SK-N-SH treated with all-trans-retinoic acid at 6 μM for 48 hours (cell line): ENCODE results near the gene PABPN1L.

ENCODE experiments used
- ATAC-seq: fragments of 200-7000 bp; cut with Tn5 transposase; 3 replicates; pipeline ENCODE4 v1.9.1; 2020; ENCODE audit warnings: mild to moderate bottlenecking, moderate library complexity
- ARNTL ChIP-seq: fragments of 450-650 bp; formaldehyde crosslinking; IDR thresholded peaks from 2 replicates; pipeline ENCODE4 v1.5.0; 2020; ENCODE audit warnings: low read depth, mild to moderate bottlenecking, moderate library complexity, borderline replicate concordance
- BACH2 ChIP-seq: fragments of 250-450 bp; sonication (Bioruptor Pico); IDR thresholded peaks from 2 replicates; pipeline ENCODE4 v1.9.0; 2021; ENCODE audit warnings: mild to moderate bottlenecking, borderline replicate concordance
- CREB5 ChIP-seq: fragments of 250-450 bp; sonication (Bioruptor Pico); IDR thresholded peaks from 2 replicates; pipeline ENCODE4 v1.5.1; 2020; ENCODE audit warnings: low read depth, mild to moderate bottlenecking, moderate library complexity
- CSDC2 ChIP-seq: fragments of 250-450 bp; sonication (Bioruptor Pico); IDR thresholded peaks from 2 replicates; pipeline ENCODE4 v1.5.0; 2020; ENCODE audit warnings: mild to moderate bottlenecking, moderate library complexity
- CSRNP3 ChIP-seq: fragments of 250-450 bp; sonication (Bioruptor Pico); IDR thresholded peaks from 2 replicates; pipeline ENCODE4 v1.5.1; 2021; ENCODE audit warnings: mild to moderate bottlenecking, moderate library complexity
- GLIS3 ChIP-seq: fragments of 250-450 bp; sonication (Bioruptor Pico); IDR thresholded peaks from 2 replicates; pipeline ENCODE4 v1.5.0; 2020; ENCODE audit warnings: mild to moderate bottlenecking, moderate library complexity
- ISL1 ChIP-seq: fragments of 250-450 bp; sonication (Bioruptor Pico); IDR thresholded peaks from 2 replicates; pipeline ENCODE4 v2.1.2; 2022; ENCODE audit warnings: mild to moderate bottlenecking, moderate library complexity
- OSR1 ChIP-seq: fragments of 250-450 bp; sonication (Bioruptor Pico); IDR thresholded peaks from 2 replicates; pipeline ENCODE4 v1.8.0; 2022; ENCODE audit warnings: moderate library complexity, mild to moderate bottlenecking, inconsistent platforms
- PATZ1 ChIP-seq: fragments of 250-450 bp; sonication (Bioruptor Pico); IDR thresholded peaks from 2 replicates; pipeline ENCODE4 v1.8.0; 2020; ENCODE audit warnings: mild to moderate bottlenecking, moderate library complexity, borderline replicate concordance
- POU6F1 ChIP-seq: fragments of 250-450 bp; sonication (Bioruptor Pico); IDR thresholded peaks from 2 replicates; pipeline ENCODE4 v1.8.0; 2021; ENCODE audit warnings: low read depth, mild to moderate bottlenecking, moderate library complexity, borderline replicate concordance
- PPARA ChIP-seq: fragments of 250-450 bp; sonication (Bioruptor Pico); IDR thresholded peaks from 2 replicates; pipeline ENCODE4 v1.5.0; 2020; ENCODE audit warnings: mild to moderate bottlenecking, borderline replicate concordance
- RARB ChIP-seq: fragments of 250-450 bp; sonication (Bioruptor Pico); IDR thresholded peaks from 2 replicates; pipeline ENCODE4 v1.8.0; 2021; ENCODE audit warnings: mild to moderate bottlenecking, moderate library complexity
- SNAI2 ChIP-seq: fragments of 250-450 bp; sonication (Bioruptor Pico); IDR thresholded peaks from 2 replicates; pipeline ENCODE4 v1.5.0; 2020; ENCODE audit warnings: mild to moderate bottlenecking, moderate library complexity
- TCF4 ChIP-seq: fragments of 250-450 bp; sonication (Bioruptor Pico); IDR thresholded peaks from 2 replicates; pipeline ENCODE4 v1.8.0; 2021; ENCODE audit warnings: mild to moderate bottlenecking, moderate library complexity, borderline replicate concordance
- TOX ChIP-seq: fragments of 250-450 bp; sonication (Bioruptor Pico); IDR thresholded peaks from 2 replicates; pipeline ENCODE4 v1.8.0; 2021; ENCODE audit warnings: mild to moderate bottlenecking, moderate library complexity, borderline replicate concordance
- ZC3H10 ChIP-seq: fragments of 250-450 bp; sonication (Bioruptor Pico); IDR thresholded peaks from 2 replicates; pipeline ENCODE4 v1.5.1; 2021; ENCODE audit warnings: mild to moderate bottlenecking, moderate library complexity
- ZFP3 ChIP-seq: fragments of 250-450 bp; sonication (Bioruptor Pico); IDR thresholded peaks from 2 replicates; pipeline ENCODE4 v1.5.0; 2020; ENCODE audit warnings: mild to moderate bottlenecking, moderate library complexity
- ZFP30 ChIP-seq: fragments of 450-650 bp; formaldehyde crosslinking; IDR thresholded peaks from 2 replicates; pipeline ENCODE4 v1.5.0; 2022; ENCODE audit warnings: mild to moderate bottlenecking, moderate library complexity
- ZNF565 ChIP-seq: fragments of 450-650 bp; formaldehyde crosslinking; conservative IDR thresholded peaks from 2 replicates; pipeline ENCODE4 v1.5.0; 2020; ENCODE audit warnings: low read depth, mild to moderate bottlenecking, moderate library complexity
- ZNF70 ChIP-seq: fragments of 450-650 bp; formaldehyde crosslinking; IDR thresholded peaks from 2 replicates; pipeline ENCODE4 v1.5.0; 2020; ENCODE audit warnings: mild to moderate bottlenecking, moderate library complexity
- ZNF8 ChIP-seq: fragments of 450-650 bp; formaldehyde crosslinking; IDR thresholded peaks from 2 replicates; pipeline ENCODE4 v1.5.0; 2020; ENCODE audit warnings: mild to moderate bottlenecking, moderate library complexity

PABPN1L gene

GRCh38 chr16:88915639-88916327, 49.3 kb upstream of the PABPN1L start (continued):
- TF ChIP-seq ZNF565 (no peak), CSDC2 (no peak)

GRCh38 chr16:88914750-88915368, 48.4 kb upstream of the PABPN1L start:
- peak; percentile 82 for ATAC-seq
- no peak for TF ChIP-seq ZFP3 (CRISPR knock-in tag)
- no peak for TF ChIP-seq ARNTL (CRISPR knock-in tag)
- TF ChIP-seq OSR1 (CRISPR knock-in tag): no peak
- TF ChIP-seq TCF4 (CRISPR knock-in tag): no peak
- no peak for TF ChIP-seq CSDC2
- no peak for TF ChIP-seq TOX (CRISPR knock-in tag)
- TF ChIP-seq ZFP30: no peak
- TF ChIP-seq ISL1 (CRISPR knock-in tag): no peak
- TF ChIP-seq SNAI2 (CRISPR knock-in tag): no peak
- TF ChIP-seq POU6F1 (CRISPR knock-in tag): no peak

- ATAC-seq: no peak
- no peak for TF ChIP-seq ZNF70
- no peak for TF ChIP-seq BACH2 (CRISPR knock-in tag)
- TF ChIP-seq ZNF8: no peak
- no peak for TF ChIP-seq ZNF565
- TF ChIP-seq RARB (CRISPR knock-in tag): no peak
Observed at GRCh38 chr16:88913870-88914269, 47.4 kb upstream of the PABPN1L start.

GRCh38 chr16:88913001-88913612, 46.6 kb upstream of the PABPN1L start:
- ATAC-seq: no peak
- no peak for TF ChIP-seq CSDC2
- TF ChIP-seq SNAI2 (CRISPR knock-in tag): no peak
- TF ChIP-seq ZNF70: no peak
- no peak for TF ChIP-seq RARB (CRISPR knock-in tag)
- no peak for TF ChIP-seq GLIS3 (CRISPR knock-in tag)
- no peak for TF ChIP-seq PPARA (CRISPR knock-in tag)
- TF ChIP-seq OSR1 (CRISPR knock-in tag): no peak
- TF ChIP-seq ISL1 (CRISPR knock-in tag): no peak
- TF ChIP-seq CSRNP3 (CRISPR knock-in tag): no peak
- TF ChIP-seq BACH2 (CRISPR knock-in tag): no peak
- TF ChIP-seq ZNF565: no peak
- TF ChIP-seq CREB5 (CRISPR knock-in tag): no peak
- no peak for TF ChIP-seq ZC3H10
- no peak for TF ChIP-seq ZNF8
- no peak for TF ChIP-seq ZFP30
- TF ChIP-seq TOX (CRISPR knock-in tag): no peak
- no peak for TF ChIP-seq ZFP3 (CRISPR knock-in tag)
- TF ChIP-seq TCF4 (CRISPR knock-in tag): no peak
- TF ChIP-seq PATZ1 (CRISPR knock-in tag): no peak
- no peak for TF ChIP-seq ARNTL (CRISPR knock-in tag)
